Esophagus squamous epithelium (tissue), 4 donors: ENCODE results near the gene XYLT2.

Experiments
- CTCF ChIP-seq, 6 experiments: fragments of 450-650 bp in 4 of 6; fragments of 200-600 bp in 2 of 6; sonication (generic) in 2 of 6; IDR thresholded peaks; one replicate each; pipeline ENCODE4 v1.5.1; 2016 to 2019; ENCODE audit warnings: antibody characterized with exemption in 6 of 6, mild to moderate bottlenecking in 4 of 6, moderate library complexity in 4 of 6
- POLR2A ChIP-seq, 4 donors: fragments of 450-650 bp; IDR thresholded peaks; one replicate each; pipeline ENCODE4 v1.6.1; 2017; ENCODE audit warnings: antibody characterized with exemption in 4 of 4, mild to moderate bottlenecking in 4 of 4, moderate library complexity in 3 of 4

GRCh38 chr17:50365165-50365564 lies 19.2 kb downstream of the XYLT2 start:
- TF ChIP-seq CTCF (IDR thresholded peaks at IDR 0.05) (no peak), POLR2A (IDR thresholded peaks at IDR 0.05) (no peak)
